ENCODE results near the gene FOXC2. TPM values are rescaled to one million over a fixed set of nuclear protein-coding genes. Genes with fewer than 3 reads are reported as not detected.

The FOXC2 gene
- total RNA-seq, 1 experiment from 2014 or later = 14.9 TPM

DNA sequence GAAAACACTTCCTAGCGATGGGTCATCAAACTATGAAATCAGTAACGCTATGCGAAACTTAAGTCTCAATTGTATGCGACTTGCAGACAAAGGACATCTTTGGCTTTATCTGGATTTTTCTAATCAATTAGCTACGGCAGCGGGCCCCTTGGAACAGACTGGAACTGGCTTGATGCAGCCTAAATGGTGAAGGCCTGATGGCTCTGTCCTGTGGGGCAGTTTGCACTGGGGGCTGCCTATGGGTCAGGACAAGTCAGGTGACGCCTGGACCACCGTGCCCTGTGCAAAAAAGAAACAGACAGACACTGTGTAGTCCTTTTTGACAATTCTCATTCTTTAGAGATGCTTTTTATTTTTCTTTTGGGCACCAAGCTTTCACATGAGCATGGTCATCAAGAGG is 33.6 kb upstream of the FOXC2 start:
- Histone ChIP-seq H3K4me3 (ENCODE audit: low read depth in 2 of 2, low read length in 2 of 2) (no peak overlapping the region), H3K27me3 (ENCODE audit: control insufficient read depth, insufficient read depth, low read length) (no peaks in the 10 kb centered on the region), H3K27ac (ENCODE audit: low read length) (no peak overlapping the region), H3K36me3 (ENCODE audit: control insufficient read depth, insufficient read depth, low read length) (no peaks in the 10 kb centered on the region), H3K4me1 (ENCODE audit: control insufficient read depth, insufficient read depth, low read length) (no peaks in the 10 kb centered on the region), H3K9me3 (ENCODE audit: control insufficient read depth, insufficient read depth, low read depth, low read length) (no peaks in the 10 kb centered on the region)
- POLR2A ChIA-PET = no interaction called here
- BruUV-seq (replicated peaks) = no TSS peak
- in situ Hi-C loops (cut with HindIII; ENCODE audit: low pct_unique_long_range_greater_than_20kb, low sequenced_read_pairs) (no loop called here), intact Hi-C loops (cut with micrococcal nuclease; ENCODE audit: unreplicated experiment) (no loop called here)
- CTCF ChIA-PET = no interaction called here
- TF ChIP-seq, protein P1, sequence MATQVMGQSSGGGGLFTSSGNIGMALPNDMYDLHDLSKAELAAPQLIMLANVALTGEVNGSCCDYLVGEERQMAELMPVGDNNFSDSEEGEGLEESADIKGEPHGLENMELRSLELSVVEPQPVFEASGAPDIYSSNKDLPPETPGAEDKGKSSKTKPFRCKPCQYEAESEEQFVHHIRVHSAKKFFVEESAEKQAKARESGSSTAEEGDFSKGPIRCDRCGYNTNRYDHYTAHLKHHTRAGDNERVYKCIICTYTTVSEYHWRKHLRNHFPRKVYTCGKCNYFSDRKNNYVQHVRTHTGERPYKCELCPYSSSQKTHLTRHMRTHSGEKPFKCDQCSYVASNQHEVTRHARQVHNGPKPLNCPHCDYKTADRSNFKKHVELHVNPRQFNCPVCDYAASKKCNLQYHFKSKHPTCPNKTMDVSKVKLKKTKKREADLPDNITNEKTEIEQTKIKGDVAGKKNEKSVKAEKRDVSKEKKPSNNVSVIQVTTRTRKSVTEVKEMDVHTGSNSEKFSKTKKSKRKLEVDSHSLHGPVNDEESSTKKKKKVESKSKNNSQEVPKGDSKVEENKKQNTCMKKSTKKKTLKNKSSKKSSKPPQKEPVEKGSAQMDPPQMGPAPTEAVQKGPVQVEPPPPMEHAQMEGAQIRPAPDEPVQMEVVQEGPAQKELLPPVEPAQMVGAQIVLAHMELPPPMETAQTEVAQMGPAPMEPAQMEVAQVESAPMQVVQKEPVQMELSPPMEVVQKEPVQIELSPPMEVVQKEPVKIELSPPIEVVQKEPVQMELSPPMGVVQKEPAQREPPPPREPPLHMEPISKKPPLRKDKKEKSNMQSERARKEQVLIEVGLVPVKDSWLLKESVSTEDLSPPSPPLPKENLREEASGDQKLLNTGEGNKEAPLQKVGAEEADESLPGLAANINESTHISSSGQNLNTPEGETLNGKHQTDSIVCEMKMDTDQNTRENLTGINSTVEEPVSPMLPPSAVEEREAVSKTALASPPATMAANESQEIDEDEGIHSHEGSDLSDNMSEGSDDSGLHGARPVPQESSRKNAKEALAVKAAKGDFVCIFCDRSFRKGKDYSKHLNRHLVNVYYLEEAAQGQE (IDR thresholded peaks at IDR 0.05; ENCODE audit: insufficient read depth in 1 of 2, low read depth in 2 of 2, low read length in 1 of 2) = no peak
- no peak for TF ChIP-seq SIN3A (IDR thresholded peaks at IDR 0.05; ENCODE audit: borderline replicate concordance, insufficient read depth, low read depth, low read length)
- TF ChIP-seq POLR2AphosphoS5 (IDR thresholded peaks at IDR 0.05; ENCODE audit: low read depth, low read length) = no peak
- TF ChIP-seq, protein P2, sequence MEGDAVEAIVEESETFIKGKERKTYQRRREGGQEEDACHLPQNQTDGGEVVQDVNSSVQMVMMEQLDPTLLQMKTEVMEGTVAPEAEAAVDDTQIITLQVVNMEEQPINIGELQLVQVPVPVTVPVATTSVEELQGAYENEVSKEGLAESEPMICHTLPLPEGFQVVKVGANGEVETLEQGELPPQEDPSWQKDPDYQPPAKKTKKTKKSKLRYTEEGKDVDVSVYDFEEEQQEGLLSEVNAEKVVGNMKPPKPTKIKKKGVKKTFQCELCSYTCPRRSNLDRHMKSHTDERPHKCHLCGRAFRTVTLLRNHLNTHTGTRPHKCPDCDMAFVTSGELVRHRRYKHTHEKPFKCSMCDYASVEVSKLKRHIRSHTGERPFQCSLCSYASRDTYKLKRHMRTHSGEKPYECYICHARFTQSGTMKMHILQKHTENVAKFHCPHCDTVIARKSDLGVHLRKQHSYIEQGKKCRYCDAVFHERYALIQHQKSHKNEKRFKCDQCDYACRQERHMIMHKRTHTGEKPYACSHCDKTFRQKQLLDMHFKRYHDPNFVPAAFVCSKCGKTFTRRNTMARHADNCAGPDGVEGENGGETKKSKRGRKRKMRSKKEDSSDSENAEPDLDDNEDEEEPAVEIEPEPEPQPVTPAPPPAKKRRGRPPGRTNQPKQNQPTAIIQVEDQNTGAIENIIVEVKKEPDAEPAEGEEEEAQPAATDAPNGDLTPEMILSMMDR (IDR thresholded peaks at IDR 0.05) = no peak
- TF ChIP-seq TCF7L2 (IDR thresholded peaks at IDR 0.05; ENCODE audit: low read depth, low read length) = no peak
- no peak for ATAC-seq
- no peak for DNase-seq (ENCODE audit: low read depth, low spot score)

DNA sequence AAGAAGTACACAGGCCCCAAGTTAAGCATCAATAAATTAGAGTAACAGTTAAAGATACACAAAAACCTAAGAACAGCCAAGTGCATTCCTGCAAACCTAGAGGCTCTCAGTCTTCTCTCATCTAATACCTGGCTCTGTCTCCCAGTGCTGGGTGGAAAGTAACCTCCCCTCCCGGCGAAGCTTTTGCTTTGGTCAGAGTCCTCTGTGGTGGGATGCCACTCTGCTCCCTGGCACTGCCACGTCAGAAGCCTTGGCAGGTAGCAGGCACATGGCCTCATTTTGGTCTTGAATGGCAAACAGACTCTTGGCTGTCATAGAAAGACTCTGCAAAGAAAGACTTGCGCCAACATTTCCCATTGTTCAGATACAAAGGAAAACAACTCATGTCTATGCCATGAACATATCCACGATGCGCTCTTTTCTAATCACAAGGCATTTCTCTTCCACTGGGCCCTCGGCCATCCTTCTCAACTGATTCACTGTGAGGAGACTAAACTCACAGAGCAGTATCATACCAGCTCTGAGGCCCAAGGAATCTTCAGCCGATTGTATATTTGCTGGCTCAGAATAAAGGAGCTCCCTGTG is 32.8 kb upstream of the FOXC2 start:
- CTCF ChIA-PET = no interaction called here
- Histone ChIP-seq H3K4me1 (ENCODE audit: control insufficient read depth, insufficient read depth, low read length) (no peaks in the 10 kb centered on the region), H3K36me3 (ENCODE audit: control insufficient read depth, insufficient read depth, low read length) (no peaks in the 10 kb centered on the region), H3K27me3 (ENCODE audit: control insufficient read depth, insufficient read depth, low read length) (no peaks in the 10 kb centered on the region), H3K27ac (ENCODE audit: low read length) (no peak overlapping the region), H3K9me3 (ENCODE audit: control insufficient read depth, insufficient read depth, low read depth, low read length) (no peaks in the 10 kb centered on the region), H3K4me3 (ENCODE audit: low read depth in 2 of 2, low read length in 2 of 2) (no peak overlapping the region)
- DNase-seq (ENCODE audit: low read depth, low spot score) = no peak
- ATAC-seq = no peak
- no TSS peak for BruUV-seq (replicated peaks)
- intact Hi-C loops (cut with micrococcal nuclease; ENCODE audit: unreplicated experiment) = no loop called here
- POLR2A ChIA-PET = interaction anchor here (0.6 kb wide), 1 partner anchor 722 kb away, joined by 4 read pairs; no protein-coding TSS in a partner anchor
- in situ Hi-C loops (cut with HindIII; ENCODE audit: low pct_unique_long_range_greater_than_20kb, low sequenced_read_pairs) = no loop called here
- TF ChIP-seq POLR2AphosphoS5 (IDR thresholded peaks at IDR 0.05; ENCODE audit: low read depth, low read length) (no peak), TCF7L2 (IDR thresholded peaks at IDR 0.05; ENCODE audit: low read depth, low read length) (no peak), SIN3A (IDR thresholded peaks at IDR 0.05; ENCODE audit: borderline replicate concordance, insufficient read depth, low read depth, low read length) (no peak)
- TF ChIP-seq, protein P1 (IDR thresholded peaks at IDR 0.05; ENCODE audit: insufficient read depth in 1 of 2, low read depth in 2 of 2, low read length in 1 of 2) = no peak
- TF ChIP-seq, protein P2 (IDR thresholded peaks at IDR 0.05) = no peak

All from Panc1 (cell line).